ENCODE measurements around the gene IL22RA2. TPM values are rescaled to one million over a fixed set of nuclear protein-coding genes. Genes with fewer than 3 reads are reported as not detected.

IL22RA2 gene
- total RNA-seq: not detected in 2 replicates

GRCh38 chr6:137173501-137173900, at the start of gene IL22RA2:
TSS of gene IL22RA2 (minus strand) at chr6:137173644. CDS start at chr6:137161749, 11,895 bp downstream.
- TF ChIP-seq CTCF (IDR thresholded peaks at IDR 0.05): no peak
- CTCF ChIA-PET: interaction anchor here (1.0 to 2.4 kb wide), 2 partner anchors 67 to 79 kb away, joined by 3 to 10 read pairs; no protein-coding TSS in a partner anchor
- peak within 1 kb of the TSS; percentile 63 for H3K4me3 Mint-ChIP-seq
- no peak for DNase-seq
- H3K4me1 Mint-ChIP-seq: peaks cover 86% of the 10 kb centered on the region
- peak within 1 kb of the TSS; percentile 95 for H3K27ac Mint-ChIP-seq
- no peaks in the 10 kb centered on the region for H3K27me3 Mint-ChIP-seq
- intact Hi-C loops (cut with micrococcal nuclease): loop anchor here (5.0 kb wide), 1 partner anchor 89 kb away; no protein-coding TSS in a partner anchor
- no peak for ATAC-seq (ENCODE audit: low read depth)
- no peaks in the 10 kb centered on the region for H3K36me3 Mint-ChIP-seq (ENCODE audit: low read depth)
- no peaks in the 10 kb centered on the region for H3K9me3 Mint-ChIP-seq
- POLR2A ChIA-PET: no interaction called here

- no peak for ATAC-seq (ENCODE audit: low read depth)
- Mint-ChIP-seq H3K27me3 (no peaks in the 10 kb centered on the region), H3K4me3 (peak overlapping the region; percentile 19), H3K36me3 (ENCODE audit: low read depth) (peaks cover 10% of the 10 kb centered on the region), H3K9me3 (no peaks in the 10 kb centered on the region), H3K4me1 (peaks cover 71% of the 10 kb centered on the region), H3K27ac (peak overlapping the region; percentile 88)
- intact Hi-C loops (cut with micrococcal nuclease): loop anchor here (2.0 kb wide), 1 partner anchor 26 kb away; no protein-coding TSS in a partner anchor
- TF ChIP-seq CTCF (IDR thresholded peaks at IDR 0.05): no peak
- ChIA-PET POLR2A (interaction anchor here (0.7 to 3.6 kb wide), 11 partner anchors 9 to 126 kb away, joined by 3 to 29 read pairs (median 5); no protein-coding TSS in a partner anchor), CTCF (interaction anchor here (0.7 to 4.9 kb wide), 5 partner anchors 23 to 127 kb away, joined by 3 to 25 read pairs (median 4); no protein-coding TSS in a partner anchor)
- no peak for DNase-seq
These were observed 48.9 kb upstream of the IL22RA2 start for GRCh38 chr6:137222381-137222780.

GRCh38 chr6:137219664-137220252, 46.3 kb upstream of the IL22RA2 start:
- H3K4me3 Mint-ChIP-seq: peak overlapping the region; percentile 99
- TF ChIP-seq CTCF (IDR thresholded peaks at IDR 0.05): no peak
- H3K9me3 Mint-ChIP-seq: no peaks in the 10 kb centered on the region
- H3K36me3 Mint-ChIP-seq (ENCODE audit: low read depth): peaks cover 12% of the 10 kb centered on the region
- H3K27ac Mint-ChIP-seq: peak overlapping the region; percentile 98
- no peaks in the 10 kb centered on the region for H3K27me3 Mint-ChIP-seq
- DNase-seq (no peak), ATAC-seq (ENCODE audit: low read depth) (no peak)
- POLR2A ChIA-PET: interaction anchor here (0.6 to 1.4 kb wide), 5 partner anchors 14 to 122 kb away, joined by 3 to 4 read pairs (median 4); no protein-coding TSS in a partner anchor
- CTCF ChIA-PET: interaction anchor here (0.7 to 4.9 kb wide), 2 partner anchors 94 to 125 kb away, joined by 3 to 25 read pairs; no protein-coding TSS in a partner anchor
- intact Hi-C loops (cut with micrococcal nuclease): loop anchor here (1.0 to 5.0 kb wide), 6 partner anchors 15 to 1722 kb away; partner anchors contain the start of gene AHI1
- H3K4me1 Mint-ChIP-seq: peaks cover 83% of the 10 kb centered on the region

GRCh38 chr6:137218917-137219663, 45.6 kb upstream of the IL22RA2 start, which contains the start of gene IFNGR1:
TSS of gene IFNGR1 (minus strand) at chr6:137219385. CDS start at chr6:137219327, 58 bp downstream.
- ChIA-PET POLR2A (interaction anchor here (1.2 to 1.6 kb wide), 5 partner anchors 13 to 117 kb away, joined by 4 to 6 read pairs (median 4); no protein-coding TSS in a partner anchor), CTCF (interaction anchor here (0.7 to 1.5 kb wide), 2 partner anchors 86 to 95 kb away, joined by 4 to 7 read pairs; no protein-coding TSS in a partner anchor)
- peak; percentile 97 for DNase-seq
- intact Hi-C loops (cut with micrococcal nuclease): loop anchor here (1.0 to 5.0 kb wide), 12 partner anchors 12 to 1722 kb away; partner anchors contain the start of gene AHI1
- ATAC-seq (ENCODE audit: low read depth): peak; percentile 85
- Mint-ChIP-seq H3K36me3 (ENCODE audit: low read depth) (peaks cover 17% of the 10 kb centered on the region), H3K27me3 (no peaks in the 10 kb centered on the region), H3K9me3 (no peaks in the 10 kb centered on the region), H3K4me1 (peaks cover 83% of the 10 kb centered on the region), H3K4me3 (peak within 1 kb of the TSS; percentile 99), H3K27ac (peak within 1 kb of the TSS; percentile 98)
- no peak for TF ChIP-seq CTCF (IDR thresholded peaks at IDR 0.05)

Measured in activated B cell treated with CpG ODN at 0.5 μM for 24 hours (primary cell).